ENCODE measurements around the gene DLX2.

The DLX2 gene

GRCh38 chr2:172093416-172094293, 9.0 kb downstream of the DLX2 start:
- no peak for FAIRE-seq

- FAIRE-seq: no peak
Measured at GRCh38 chr2:172092716-172093415, 9.8 kb downstream of the DLX2 start.

- no peak for FAIRE-seq
Measured at GRCh38 chr2:172091761-172092566, 10.7 kb downstream of the DLX2 start.

- no peak for FAIRE-seq
Measured at GRCh38 chr2:172091000-172091641, 11.6 kb downstream of the DLX2 start.

- no peak for FAIRE-seq
Measured at GRCh38 chr2:172090044-172090961, 12.4 kb downstream of the DLX2 start.

GRCh38 chr2:172089633-172090032, 13.1 kb downstream of the DLX2 start:
- FAIRE-seq: no peak

- no peak for FAIRE-seq
Measured at GRCh38 chr2:172089005-172089504, 13.6 kb downstream of the DLX2 start.

- no peak for FAIRE-seq
Measured at GRCh38 chr2:172088245-172089004, 14.3 kb downstream of the DLX2 start.

- FAIRE-seq: no peak
Measured at GRCh38 chr2:172087780-172088244, 14.9 kb downstream of the DLX2 start.

GRCh38 chr2:172087207-172087779, 15.4 kb downstream of the DLX2 start:
- no peak for FAIRE-seq

GRCh38 chr2:172086241-172087206, 16.2 kb downstream of the DLX2 start:
- FAIRE-seq: no peak

- FAIRE-seq: no peak
Measured at GRCh38 chr2:172085460-172086159, 17.1 kb downstream of the DLX2 start, which contains the start of gene DLX1. Gene DLX1, plus strand, starts transcription at chr2:172085507. Its CDS starts 171 bp downstream, at chr2:172085678.

GRCh38 chr2:172084645-172085459, 17.8 kb downstream of the DLX2 start:
- no peak for FAIRE-seq

- FAIRE-seq: no peak
Measured at GRCh38 chr2:172084395-172084644, 18.4 kb downstream of the DLX2 start.

GRCh38 chr2:172083628-172084394, 18.9 kb downstream of the DLX2 start:
- no peak for FAIRE-seq

- FAIRE-seq: no peak
Measured at GRCh38 chr2:172082944-172083627, 19.6 kb downstream of the DLX2 start.

Measured in islet of Langerhans (tissue), 1 donor.